ENCODE data around the gene INTS1. TPM values are rescaled to one million over a fixed set of nuclear protein-coding genes. Genes with fewer than 3 reads are reported as not detected.

Gene INTS1
- total and polyA plus RNA-seq, 3 experiments from 2014 or later: 26.1 to 111 (median 96.6) TPM

- Mint-ChIP-seq H3K4me1 (peaks cover 0 to 14% (median 4%) of the 10 kb centered on the region in 3 donors), H3K9me3 (no peaks in the 10 kb centered on the region), H3K27me3 (no peaks in the 10 kb centered on the region), H3K4me3 (no peak overlapping the region), H3K36me3 (peaks cover 0 to 55% (median 0%) of the 10 kb centered on the region in 3 donors), H3K27ac (no peak overlapping the region)
- peaks cover 5% of the 10 kb centered on the region for H3K36me3 ChIP-seq (ENCODE audit: insufficient read depth, low read length)
- no peak overlapping the region for H3K4me3 ChIP-seq (ENCODE audit: low read length)
- ChIA-PET CTCF (interaction anchor here (1.2 kb wide), 1 partner anchor 61 kb away, joined by 3 read pairs; no protein-coding TSS in a partner anchor), POLR2A (no interaction called here)
- H3K9me3 ChIP-seq (ENCODE audit: low read length): no peaks in the 10 kb centered on the region
- H3K27me3 ChIP-seq (ENCODE audit: insufficient read depth, low read length, poor library complexity, severe bottlenecking): no peaks in the 10 kb centered on the region
- DNase-seq: no peak
- no peak overlapping the region for H3K27ac ChIP-seq (ENCODE audit: low read depth, low read length)
- peaks cover 6% of the 10 kb centered on the region for H3K4me1 ChIP-seq (ENCODE audit: insufficient read depth, low read length)
Measured at GRCh38 chr7:1478480-1478879, 25.7 kb downstream of the INTS1 start.

GRCh38 chr7:1476859-1477258 is 27.3 kb downstream of the INTS1 start:
- Histone ChIP-seq H3K27ac (ENCODE audit: low read depth, low read length) (no peak overlapping the region), H3K9me3 (ENCODE audit: low read length) (no peaks in the 10 kb centered on the region), H3K36me3 (ENCODE audit: insufficient read depth, low read length) (no peaks in the 10 kb centered on the region), H3K27me3 (ENCODE audit: insufficient read depth, low read length, poor library complexity, severe bottlenecking) (no peaks in the 10 kb centered on the region), H3K4me3 (ENCODE audit: low read length) (no peak overlapping the region), H3K4me1 (ENCODE audit: insufficient read depth, low read length) (peaks cover 6% of the 10 kb centered on the region)
- Mint-ChIP-seq H3K4me1 (peaks cover 0 to 14% (median 4%) of the 10 kb centered on the region in 3 donors), H3K4me3 (no peak overlapping the region), H3K27ac (no peak overlapping the region), H3K27me3 (no peaks in the 10 kb centered on the region), H3K9me3 (no peaks in the 10 kb centered on the region), H3K36me3 (peaks cover 0 to 49% (median 0%) of the 10 kb centered on the region in 3 donors)
- no peak for DNase-seq
- ChIA-PET CTCF (interaction anchor here (1.7 kb wide), 1 partner anchor 59 kb away, joined by 4 read pairs; no protein-coding TSS in a partner anchor), POLR2A (no interaction called here)

- Histone ChIP-seq H3K27ac (ENCODE audit: low read depth, low read length) (no peak overlapping the region), H3K27me3 (ENCODE audit: insufficient read depth, low read length, poor library complexity, severe bottlenecking) (no peaks in the 10 kb centered on the region), H3K4me1 (ENCODE audit: insufficient read depth, low read length) (peaks cover 6% of the 10 kb centered on the region), H3K9me3 (ENCODE audit: low read length) (no peaks in the 10 kb centered on the region), H3K4me3 (ENCODE audit: low read length) (no peak overlapping the region), H3K36me3 (ENCODE audit: insufficient read depth, low read length) (no peaks in the 10 kb centered on the region)
- Mint-ChIP-seq H3K4me1 (peaks cover 0 to 14% (median 4%) of the 10 kb centered on the region in 3 donors), H3K4me3 (no peak overlapping the region), H3K36me3 (peaks cover 0 to 50% (median 0%) of the 10 kb centered on the region in 3 donors), H3K27me3 (no peaks in the 10 kb centered on the region), H3K27ac (no peak overlapping the region), H3K9me3 (no peaks in the 10 kb centered on the region)
- CTCF ChIA-PET: interaction anchor here (1.1 to 1.7 kb wide), 2 partner anchors 11 to 59 kb away, joined by 3 to 4 read pairs; no protein-coding TSS in a partner anchor
- POLR2A ChIA-PET: no interaction called here
- no peak for DNase-seq
Measured at GRCh38 chr7:1475991-1476390, 28.2 kb downstream of the INTS1 start.

- CTCF ChIA-PET: interaction anchor here (1.1 to 2.0 kb wide), 6 partner anchors 10 to 299 kb away, joined by 3 to 19 read pairs (median 4); no protein-coding TSS in a partner anchor
Measured at GRCh38 chr7:1475393-1475792, 28.8 kb downstream of the INTS1 start.

GRCh38 chr7:1474736-1475135 is 29.5 kb downstream of the INTS1 start:
- Mint-ChIP-seq H3K4me3 (no peak overlapping the region), H3K9me3 (no peaks in the 10 kb centered on the region), H3K27ac (peak overlapping the region in 3 of 8 donors; percentile 7 to 61 (median 9)), H3K4me1 (peaks cover 0 to 14% (median 4%) of the 10 kb centered on the region in 3 donors), H3K27me3 (no peaks in the 10 kb centered on the region), H3K36me3 (peaks cover 0 to 45% (median 0%) of the 10 kb centered on the region in 3 donors)
- Histone ChIP-seq H3K4me3 (ENCODE audit: low read length) (no peak overlapping the region), H3K9me3 (ENCODE audit: low read length) (no peaks in the 10 kb centered on the region), H3K27ac (ENCODE audit: low read depth, low read length) (no peak overlapping the region), H3K4me1 (ENCODE audit: insufficient read depth, low read length) (peaks cover 6% of the 10 kb centered on the region), H3K36me3 (ENCODE audit: insufficient read depth, low read length) (no peaks in the 10 kb centered on the region), H3K27me3 (ENCODE audit: insufficient read depth, low read length, poor library complexity, severe bottlenecking) (no peaks in the 10 kb centered on the region)
- no peak for DNase-seq
- POLR2A ChIA-PET: no interaction called here
- CTCF ChIA-PET: interaction anchor here (0.6 to 2.0 kb wide), 25 partner anchors 9 to 983 kb away, joined by 3 to 19 read pairs (median 4); no protein-coding TSS in a partner anchor

More at GRCh38 chr7:1475393-1475792, 28.8 kb downstream of the INTS1 start:
- H3K27ac ChIP-seq (ENCODE audit: low read depth, low read length): no peak overlapping the region
- Mint-ChIP-seq H3K4me1 (peaks cover 0 to 14% (median 4%) of the 10 kb centered on the region in 3 donors), H3K27me3 (no peaks in the 10 kb centered on the region), H3K4me3 (peak overlapping the region in 1 of 7 donors; percentile 56), H3K9me3 (no peaks in the 10 kb centered on the region), H3K36me3 (peaks cover 0 to 48% (median 0%) of the 10 kb centered on the region in 3 donors), H3K27ac (peak overlapping the region in 1 of 8 donors; percentile 17)
- no peak for DNase-seq
- H3K4me3 ChIP-seq (ENCODE audit: low read length): no peak overlapping the region
- H3K4me1 ChIP-seq (ENCODE audit: insufficient read depth, low read length): peaks cover 6% of the 10 kb centered on the region
- H3K9me3 ChIP-seq (ENCODE audit: low read length): no peaks in the 10 kb centered on the region
- H3K36me3 ChIP-seq (ENCODE audit: insufficient read depth, low read length): no peaks in the 10 kb centered on the region
- POLR2A ChIA-PET: no interaction called here
- no peaks in the 10 kb centered on the region for H3K27me3 ChIP-seq (ENCODE audit: insufficient read depth, low read length, poor library complexity, severe bottlenecking)

GRCh38 chr7:1473864-1474512 is 30.2 kb downstream of the INTS1 start:
- no peak overlapping the region for H3K4me3 Mint-ChIP-seq
- peaks cover 0 to 14% (median 4%) of the 10 kb centered on the region in 3 donors for H3K4me1 Mint-ChIP-seq
- ChIA-PET CTCF (interaction anchor here (0.6 to 2.0 kb wide), 24 partner anchors 9 to 983 kb away, joined by 3 to 19 read pairs (median 4); no protein-coding TSS in a partner anchor), POLR2A (no interaction called here)
- Histone ChIP-seq H3K27ac (ENCODE audit: low read depth, low read length) (no peak overlapping the region), H3K9me3 (ENCODE audit: low read length) (no peaks in the 10 kb centered on the region), H3K4me3 (ENCODE audit: low read length) (no peak overlapping the region), H3K36me3 (ENCODE audit: insufficient read depth, low read length) (no peaks in the 10 kb centered on the region), H3K27me3 (ENCODE audit: insufficient read depth, low read length, poor library complexity, severe bottlenecking) (no peaks in the 10 kb centered on the region), H3K4me1 (ENCODE audit: insufficient read depth, low read length) (peaks cover 6% of the 10 kb centered on the region)
- no peak overlapping the region for H3K27ac Mint-ChIP-seq
- H3K27me3 Mint-ChIP-seq: no peaks in the 10 kb centered on the region
- no peaks in the 10 kb centered on the region for H3K9me3 Mint-ChIP-seq
- peak; percentile 78 to 87 (median 83) for DNase-seq
- H3K36me3 Mint-ChIP-seq: peaks cover 0 to 43% (median 0%) of the 10 kb centered on the region in 3 donors

- H3K9me3 Mint-ChIP-seq: no peaks in the 10 kb centered on the region
- Histone ChIP-seq H3K27ac (ENCODE audit: low read depth, low read length) (no peak overlapping the region), H3K4me1 (ENCODE audit: insufficient read depth, low read length) (peaks cover 6% of the 10 kb centered on the region), H3K36me3 (ENCODE audit: insufficient read depth, low read length) (no peaks in the 10 kb centered on the region), H3K27me3 (ENCODE audit: insufficient read depth, low read length, poor library complexity, severe bottlenecking) (no peaks in the 10 kb centered on the region), H3K4me3 (ENCODE audit: low read length) (no peak overlapping the region), H3K9me3 (ENCODE audit: low read length) (no peaks in the 10 kb centered on the region)
- ChIA-PET CTCF (no interaction called here), POLR2A (no interaction called here)
- no peak for DNase-seq
- H3K36me3 Mint-ChIP-seq: peaks cover 0 to 34% (median 0%) of the 10 kb centered on the region in 3 donors
- H3K27ac Mint-ChIP-seq: no peak overlapping the region
- H3K4me3 Mint-ChIP-seq: no peak overlapping the region
- H3K4me1 Mint-ChIP-seq: peaks cover 0 to 17% (median 4%) of the 10 kb centered on the region in 3 donors
- no peaks in the 10 kb centered on the region for H3K27me3 Mint-ChIP-seq
Measured at GRCh38 chr7:1470901-1471300, 33.3 kb downstream of the INTS1 start.

GRCh38 chr7:1468643-1469298 is 35.4 kb downstream of the INTS1 start:
- no peaks in the 10 kb centered on the region for H3K27me3 Mint-ChIP-seq

More at GRCh38 chr7:1468643-1469298, 35.4 kb downstream of the INTS1 start:
- Histone ChIP-seq H3K4me1 (ENCODE audit: insufficient read depth, low read length) (no peaks in the 10 kb centered on the region), H3K4me3 (ENCODE audit: low read length) (no peak overlapping the region), H3K9me3 (ENCODE audit: low read length) (no peaks in the 10 kb centered on the region), H3K27ac (ENCODE audit: low read depth, low read length) (no peak overlapping the region), H3K27me3 (ENCODE audit: insufficient read depth, low read length, poor library complexity, severe bottlenecking) (no peaks in the 10 kb centered on the region), H3K36me3 (ENCODE audit: insufficient read depth, low read length) (no peaks in the 10 kb centered on the region)
- POLR2A ChIA-PET: no interaction called here
- CTCF ChIA-PET: no interaction called here
- Mint-ChIP-seq H3K4me1 (peaks cover 0 to 6% (median 0%) of the 10 kb centered on the region in 3 donors), H3K36me3 (peaks cover 0 to 20% (median 0%) of the 10 kb centered on the region in 3 donors), H3K27ac (no peak overlapping the region), H3K9me3 (no peaks in the 10 kb centered on the region), H3K4me3 (peak overlapping the region in 1 of 7 donors; percentile 23)
- DNase-seq: no peak
